LNCAP (cell line): ENCODE data around the gene KCNQ2.

ENCODE experiments used
- TF ChIP-seq, protein P1 (sequence below): fragments of 450-650 bp; IDR thresholded peaks from 2 replicates; pipeline ENCODE4 v1.5.1; 2017; ENCODE audit warnings: mild to moderate bottlenecking

KCNQ2 gene

GRCh38 chr20:63495167-63495720 lies 22.8 kb upstream of the KCNQ2 start:
- TF ChIP-seq, protein P1, sequence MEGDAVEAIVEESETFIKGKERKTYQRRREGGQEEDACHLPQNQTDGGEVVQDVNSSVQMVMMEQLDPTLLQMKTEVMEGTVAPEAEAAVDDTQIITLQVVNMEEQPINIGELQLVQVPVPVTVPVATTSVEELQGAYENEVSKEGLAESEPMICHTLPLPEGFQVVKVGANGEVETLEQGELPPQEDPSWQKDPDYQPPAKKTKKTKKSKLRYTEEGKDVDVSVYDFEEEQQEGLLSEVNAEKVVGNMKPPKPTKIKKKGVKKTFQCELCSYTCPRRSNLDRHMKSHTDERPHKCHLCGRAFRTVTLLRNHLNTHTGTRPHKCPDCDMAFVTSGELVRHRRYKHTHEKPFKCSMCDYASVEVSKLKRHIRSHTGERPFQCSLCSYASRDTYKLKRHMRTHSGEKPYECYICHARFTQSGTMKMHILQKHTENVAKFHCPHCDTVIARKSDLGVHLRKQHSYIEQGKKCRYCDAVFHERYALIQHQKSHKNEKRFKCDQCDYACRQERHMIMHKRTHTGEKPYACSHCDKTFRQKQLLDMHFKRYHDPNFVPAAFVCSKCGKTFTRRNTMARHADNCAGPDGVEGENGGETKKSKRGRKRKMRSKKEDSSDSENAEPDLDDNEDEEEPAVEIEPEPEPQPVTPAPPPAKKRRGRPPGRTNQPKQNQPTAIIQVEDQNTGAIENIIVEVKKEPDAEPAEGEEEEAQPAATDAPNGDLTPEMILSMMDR: no peak

- TF ChIP-seq, protein P1: no peak
These were observed 22.1 kb upstream of the KCNQ2 start for GRCh38 chr20:63494420-63495166.

- TF ChIP-seq, protein P1: no peak
These were observed 21.6 kb upstream of the KCNQ2 start for GRCh38 chr20:63494084-63494419.

DNA sequence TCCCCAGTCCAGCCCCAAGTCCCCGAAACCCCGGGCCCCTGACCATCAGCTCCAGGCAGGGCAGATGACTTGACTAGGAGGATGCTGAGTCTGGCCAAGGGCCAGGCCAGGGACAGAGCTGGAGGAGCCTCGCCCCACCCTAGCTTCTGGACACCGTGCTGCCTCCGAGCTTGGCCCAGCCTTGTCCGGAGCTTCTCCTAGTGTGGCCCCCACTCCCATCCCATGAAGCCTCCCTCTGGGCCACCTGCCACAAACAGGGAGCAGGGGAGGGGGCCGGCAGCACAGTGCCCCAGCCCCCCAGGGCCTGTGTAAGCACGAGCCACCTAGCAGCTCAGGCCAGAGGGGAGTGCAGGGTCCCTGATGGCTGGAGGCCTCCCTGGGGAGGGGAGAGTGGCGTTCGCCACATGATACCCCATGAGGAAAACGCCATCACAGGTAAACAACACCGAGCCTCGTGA lies 21.1 kb upstream of the KCNQ2 start:
- TF ChIP-seq, protein P1: no peak

DNA sequence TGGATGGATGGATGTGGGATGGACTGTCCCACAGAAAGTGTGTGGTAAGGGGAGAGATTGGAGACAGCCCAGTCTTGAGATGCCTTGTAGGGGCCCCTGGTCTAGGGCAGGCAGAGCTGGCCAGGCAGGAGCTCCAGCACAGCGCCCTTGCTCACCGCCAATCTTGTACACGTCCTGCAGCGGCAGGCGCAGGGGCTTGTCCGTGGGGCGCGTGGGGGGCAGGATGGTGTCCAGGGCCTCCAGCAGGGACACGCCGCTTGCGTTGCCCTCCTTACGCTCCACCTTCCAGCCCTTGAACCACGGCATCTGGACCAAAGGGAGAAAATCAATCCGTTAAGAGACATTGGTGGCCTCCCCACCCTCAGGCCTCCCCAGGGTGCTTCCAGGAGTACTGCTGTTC lies 20.5 kb upstream of the KCNQ2 start:
- TF ChIP-seq, protein P1: no peak

DNA sequence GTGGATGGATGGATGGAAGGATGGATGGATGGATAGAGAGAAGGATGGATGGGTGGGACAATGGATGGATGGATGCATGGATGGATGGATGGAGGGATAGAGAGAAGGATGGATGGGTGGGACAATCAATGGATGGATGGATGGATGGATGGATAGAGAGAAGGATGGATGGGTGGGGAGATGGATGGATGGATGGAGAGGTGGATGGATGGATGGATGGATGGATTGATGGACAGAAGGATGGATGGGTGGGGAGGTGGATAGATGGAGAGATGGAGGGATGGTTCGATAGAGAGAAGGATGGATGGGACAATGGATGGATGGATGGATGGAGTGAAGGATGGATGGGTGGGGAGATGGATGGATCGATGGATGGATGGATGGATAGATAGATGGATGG lies 20.1 kb upstream of the KCNQ2 start:
- TF ChIP-seq, protein P1: no peak

GRCh38 chr20:63491635-63492230 lies 19.3 kb upstream of the KCNQ2 start:
- TF ChIP-seq, protein P1: no peak
